OCI-LY7 (cell line): ENCODE results near the gene CINP.

Experiments
- EZH2phosphoT487 ChIP-seq: fragments of 200-600 bp; sonication (generic); IDR thresholded peaks from 2 replicates; pipeline ENCODE4 v1.6.1; 2018; ENCODE audit warnings: low read depth, borderline replicate concordance, mild to moderate bottlenecking, mixed run types, antibody characterized with exemption, low read length, moderate library complexity, mixed read lengths
- TF ChIP-seq, protein P1 (sequence below): fragments of 200-600 bp; sonication (generic); conservative IDR thresholded peaks from 2 replicates; pipeline ENCODE4 v1.5.1; 2014; ENCODE audit warnings: mild to moderate bottlenecking, antibody characterized with exemption, low read length, moderate library complexity, mixed read lengths

GRCh38 chr14:102362545-102363181 lies at the start of gene CINP, which contains the start of gene TECPR2:
- TF ChIP-seq, protein P1, sequence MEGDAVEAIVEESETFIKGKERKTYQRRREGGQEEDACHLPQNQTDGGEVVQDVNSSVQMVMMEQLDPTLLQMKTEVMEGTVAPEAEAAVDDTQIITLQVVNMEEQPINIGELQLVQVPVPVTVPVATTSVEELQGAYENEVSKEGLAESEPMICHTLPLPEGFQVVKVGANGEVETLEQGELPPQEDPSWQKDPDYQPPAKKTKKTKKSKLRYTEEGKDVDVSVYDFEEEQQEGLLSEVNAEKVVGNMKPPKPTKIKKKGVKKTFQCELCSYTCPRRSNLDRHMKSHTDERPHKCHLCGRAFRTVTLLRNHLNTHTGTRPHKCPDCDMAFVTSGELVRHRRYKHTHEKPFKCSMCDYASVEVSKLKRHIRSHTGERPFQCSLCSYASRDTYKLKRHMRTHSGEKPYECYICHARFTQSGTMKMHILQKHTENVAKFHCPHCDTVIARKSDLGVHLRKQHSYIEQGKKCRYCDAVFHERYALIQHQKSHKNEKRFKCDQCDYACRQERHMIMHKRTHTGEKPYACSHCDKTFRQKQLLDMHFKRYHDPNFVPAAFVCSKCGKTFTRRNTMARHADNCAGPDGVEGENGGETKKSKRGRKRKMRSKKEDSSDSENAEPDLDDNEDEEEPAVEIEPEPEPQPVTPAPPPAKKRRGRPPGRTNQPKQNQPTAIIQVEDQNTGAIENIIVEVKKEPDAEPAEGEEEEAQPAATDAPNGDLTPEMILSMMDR, result no peak
- TF ChIP-seq EZH2phosphoT487, result no peak
